ENCODE measurements around the gene GPRC5D.

The GPRC5D gene

GRCh38 chr12:12952036-12952435 is at the start of gene GPRC5D:
TSS of gene GPRC5D (minus strand) at chr12:12952170. CDS start at chr12:12950384, 1,786 bp downstream.
- no peak for DNase-seq

GRCh38 chr12:13001775-13002040 is 49.7 kb upstream of the GPRC5D start:
- no peak for DNase-seq

- no peak for DNase-seq
Observed at GRCh38 chr12:13000925-13001774, 49.2 kb upstream of the GPRC5D start.

- peak; percentile 48 for DNase-seq
Observed at GRCh38 chr12:13000616-13000924, 48.6 kb upstream of the GPRC5D start.

GRCh38 chr12:12999959-13000615 is 48.1 kb upstream of the GPRC5D start, which contains the start of gene HEBP1:
TSS of gene HEBP1 (minus strand) at chr12:13000265. CDS start at chr12:13000114, 151 bp downstream.
- DNase-seq: peak; percentile 75

GRCh38 chr12:12999271-12999958 is 47.4 kb upstream of the GPRC5D start:
- no peak for DNase-seq

GRCh38 chr12:12998248-12998647 is 46.3 kb upstream of the GPRC5D start:
- DNase-seq: no peak

GRCh38 chr12:12997734-12998133 is 45.8 kb upstream of the GPRC5D start:
- DNase-seq: no peak

- no peak for DNase-seq
Observed at GRCh38 chr12:12997156-12997555, 45.2 kb upstream of the GPRC5D start.

- no peak for DNase-seq
Observed at GRCh38 chr12:12996209-12996608, 44.2 kb upstream of the GPRC5D start.

GRCh38 chr12:12995088-12995487 is 43.1 kb upstream of the GPRC5D start:
- no peak for DNase-seq

GRCh38 chr12:12993367-12993766 is 41.4 kb upstream of the GPRC5D start:
- no peak for DNase-seq

- DNase-seq: no peak
Observed at GRCh38 chr12:12992418-12993130, 40.6 kb upstream of the GPRC5D start.

GRCh38 chr12:12990700-12991468 is 38.9 kb upstream of the GPRC5D start:
- DNase-seq: no peak

GRCh38 chr12:12987421-12987820 is 35.5 kb upstream of the GPRC5D start:
- DNase-seq: no peak

- peak; percentile 43 for DNase-seq
Observed at GRCh38 chr12:12986775-12987331, 34.9 kb upstream of the GPRC5D start.

GRCh38 chr12:12985817-12986408 is 33.9 kb upstream of the GPRC5D start:
- DNase-seq: no peak

GRCh38 chr12:12984149-12984548 is 32.2 kb upstream of the GPRC5D start:
- no peak for DNase-seq

GRCh38 chr12:12983420-12984035 is 31.6 kb upstream of the GPRC5D start:
- peak; percentile 44 for DNase-seq

- no peak for DNase-seq
Observed at GRCh38 chr12:12982331-12982730, 30.4 kb upstream of the GPRC5D start.

- DNase-seq: no peak
Observed at GRCh38 chr12:12979731-12980259, 27.8 kb upstream of the GPRC5D start.
